OCI-M1 (cell line): ENCODE data around the gene MUC5B.

Experiments used
- DNase-seq: peaks from one replicate; lab custom pipeline; 2025; lab: John Stamatoyannopoulos, UW

MUC5B gene

GRCh38 chr11:1220941-1221721 is 1.7 kb upstream of the MUC5B start:
- DNase-seq = no peak

GRCh38 chr11:1221848-1222311 is 986 bp upstream of the MUC5B start:
- no peak for DNase-seq

GRCh38 chr11:1223346-1224110 is 662 bp downstream of the MUC5B start:
- DNase-seq = no peak

GRCh38 chr11:1224111-1224490 is 1.2 kb downstream of the MUC5B start:
- DNase-seq = no peak

GRCh38 chr11:1224491-1225385 is 1.9 kb downstream of the MUC5B start:
- no peak for DNase-seq

- DNase-seq = no peak
These were observed 2.7 kb downstream of the MUC5B start for GRCh38 chr11:1225386-1226225.

- no peak for DNase-seq
These were observed 3.5 kb downstream of the MUC5B start for GRCh38 chr11:1226226-1226985.

GRCh38 chr11:1226986-1227550 is 4.2 kb downstream of the MUC5B start:
- DNase-seq = no peak

- no peak for DNase-seq
These were observed 4.8 kb downstream of the MUC5B start for GRCh38 chr11:1227551-1228100.

- DNase-seq = no peak
These were observed 5.4 kb downstream of the MUC5B start for GRCh38 chr11:1228101-1228821.

DNA sequence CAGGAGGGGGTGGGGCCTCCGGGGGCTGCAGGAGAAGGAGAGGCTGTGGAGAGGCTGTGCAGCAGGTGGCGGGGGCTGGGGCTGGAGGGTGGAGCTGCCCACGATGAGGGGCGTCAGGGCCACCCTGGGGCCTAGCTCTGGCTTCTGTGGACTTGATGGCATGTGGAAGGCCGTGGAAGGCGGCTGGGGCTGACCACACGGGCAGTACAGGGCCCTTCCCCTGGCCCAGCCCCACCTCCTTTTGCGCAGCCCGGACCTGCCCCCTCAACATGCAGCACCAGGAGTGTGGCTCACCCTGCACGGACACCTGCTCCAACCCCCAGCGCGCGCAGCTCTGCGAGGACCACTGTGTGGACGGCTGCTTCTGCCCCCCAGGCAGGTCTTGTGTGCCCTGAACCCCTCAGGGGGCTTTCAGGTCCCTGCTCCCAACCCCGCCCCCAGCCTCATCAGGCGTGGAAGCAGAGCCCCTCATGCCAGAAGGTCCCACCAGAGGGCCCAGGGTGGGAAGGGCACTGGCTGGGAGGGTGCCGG is 6.1 kb downstream of the MUC5B start:
- DNase-seq = no peak

- DNase-seq = no peak
These were observed 6.7 kb downstream of the MUC5B start for GRCh38 chr11:1229471-1230120.

- DNase-seq = no peak
These were observed 7.2 kb downstream of the MUC5B start for GRCh38 chr11:1230121-1230455.

- DNase-seq = no peak
These were observed 7.9 kb downstream of the MUC5B start for GRCh38 chr11:1230456-1231395.

DNA sequence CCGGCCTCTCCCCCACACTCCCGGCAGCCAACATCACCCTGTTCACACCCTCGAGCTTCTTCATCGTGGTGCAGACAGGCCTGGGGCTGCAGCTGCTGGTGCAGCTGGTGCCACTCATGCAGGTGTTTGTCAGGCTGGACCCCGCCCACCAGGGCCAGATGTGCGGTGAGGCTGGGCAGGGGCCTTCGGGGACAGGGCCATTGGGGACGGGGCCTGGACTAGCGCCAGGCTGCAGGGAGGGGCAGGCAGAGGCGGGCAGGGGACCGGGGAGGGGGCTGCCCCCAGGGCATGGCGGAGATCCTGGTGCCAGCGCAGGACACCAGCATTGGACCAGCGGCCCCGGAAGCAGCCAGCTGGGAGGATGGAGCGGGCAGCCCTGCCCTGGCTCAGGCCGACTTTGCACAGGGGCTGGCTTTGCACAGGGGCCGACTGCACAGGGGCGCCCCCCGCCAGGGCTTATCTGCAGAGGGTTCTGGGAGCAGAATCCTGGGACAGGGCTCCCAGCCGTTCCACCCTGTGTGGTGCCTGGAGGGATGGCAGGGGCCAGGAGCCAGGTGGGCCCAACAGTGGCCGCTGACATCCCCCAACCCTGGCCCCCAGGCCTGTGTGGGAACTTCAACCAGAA is 8.6 kb downstream of the MUC5B start:
- DNase-seq = no peak

GRCh38 chr11:1232021-1232882 is 9.4 kb downstream of the MUC5B start:
- no peak for DNase-seq
